NCI-H2107 treated with DMSO at 0.1 percent for 48 hours (cell line): Measurements from ENCODE around the gene LONRF3.
A peak's percentile ranks its signal among the peaks of the same experiment; 100 is the strongest.

Experiments
- DNase-seq: peaks from one replicate; lab custom pipeline; 2025; ENCODE audit not compliant: unreplicated experiment; lab: John Stamatoyannopoulos, UW

The LONRF3 gene

DNA sequence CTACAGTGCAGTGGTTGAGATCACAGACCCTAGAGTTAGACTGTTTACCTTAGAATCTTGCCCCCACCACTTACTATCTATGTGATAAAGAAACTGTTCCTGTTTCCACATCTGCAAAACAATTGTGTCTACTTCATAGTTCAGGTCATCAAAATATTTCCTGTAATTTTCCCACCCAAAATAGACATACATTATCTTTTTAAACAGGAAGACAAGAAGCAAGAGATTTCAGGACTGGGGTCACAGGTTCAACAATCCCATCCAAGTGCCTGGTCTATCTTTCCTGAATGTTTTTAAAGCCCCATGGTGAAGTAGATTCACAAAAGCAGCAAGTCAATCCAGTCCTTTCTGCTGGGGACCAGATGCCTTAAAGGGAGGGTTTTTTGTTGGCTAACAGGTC, 56.6 kb downstream of the LONRF3 start:
- DNase-seq, result no peak

DNA sequence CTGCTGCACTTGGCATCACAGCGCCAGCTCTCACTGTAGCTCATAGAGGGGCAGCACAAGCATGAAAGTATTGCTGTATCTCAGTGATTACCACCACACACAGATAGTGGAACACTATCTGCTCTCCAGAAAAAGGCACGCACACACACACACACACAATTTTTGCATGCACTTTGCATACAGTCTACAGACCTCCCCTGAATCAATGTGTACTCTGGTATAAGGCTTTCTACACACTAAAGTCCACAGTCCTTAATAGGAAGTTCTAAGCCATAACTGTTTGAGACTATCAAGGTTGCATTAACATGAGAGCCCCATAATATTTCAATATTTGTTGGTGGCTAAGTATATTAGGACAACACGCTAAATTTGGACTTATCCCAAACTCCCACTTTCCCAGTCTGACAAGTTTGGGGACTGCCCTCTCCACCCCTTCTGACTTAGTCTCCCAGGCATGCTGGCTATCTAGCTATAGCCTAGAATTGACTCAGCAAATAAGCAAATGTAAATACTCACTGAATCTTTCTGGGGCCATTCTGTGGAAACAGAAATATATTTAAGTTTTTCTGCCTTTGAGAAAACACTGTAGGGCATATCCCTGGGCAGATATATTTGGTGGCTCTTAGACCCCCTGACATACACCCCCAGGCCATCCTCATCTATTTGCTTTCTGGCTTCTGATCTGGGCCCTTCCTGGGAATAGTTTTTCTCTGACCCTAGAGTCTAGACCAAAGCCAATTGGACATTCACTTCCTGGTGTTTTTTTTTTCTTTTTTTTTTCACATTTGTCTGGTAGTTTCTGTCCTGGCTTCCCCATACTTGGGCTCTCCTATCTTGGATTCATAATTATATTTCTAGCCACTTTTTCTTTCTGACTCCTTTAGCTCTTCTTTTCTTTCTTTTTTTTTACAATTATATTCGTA, 62.0 kb downstream of the LONRF3 start:
- DNase-seq, result no peak

DNA sequence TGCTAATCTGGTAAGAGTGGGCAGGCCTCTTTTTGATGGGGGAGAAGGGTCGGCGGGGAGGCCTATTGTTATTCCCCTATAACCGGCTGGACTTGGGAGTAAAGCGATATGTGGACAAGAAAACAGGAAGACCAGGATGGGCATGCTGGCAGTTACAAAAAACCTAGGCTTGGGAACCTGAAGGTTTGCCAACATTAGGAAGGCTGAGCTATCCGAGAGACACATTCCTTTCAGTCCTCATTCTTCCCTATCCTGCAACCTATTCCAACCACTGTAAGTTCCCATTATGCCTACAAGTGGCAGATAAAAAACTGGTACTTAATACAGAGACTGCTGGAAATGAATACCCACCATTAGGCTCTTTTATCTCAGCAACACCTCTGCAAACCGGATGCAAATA, 66.0 kb downstream of the LONRF3 start:
- no peak for DNase-seq

DNA sequence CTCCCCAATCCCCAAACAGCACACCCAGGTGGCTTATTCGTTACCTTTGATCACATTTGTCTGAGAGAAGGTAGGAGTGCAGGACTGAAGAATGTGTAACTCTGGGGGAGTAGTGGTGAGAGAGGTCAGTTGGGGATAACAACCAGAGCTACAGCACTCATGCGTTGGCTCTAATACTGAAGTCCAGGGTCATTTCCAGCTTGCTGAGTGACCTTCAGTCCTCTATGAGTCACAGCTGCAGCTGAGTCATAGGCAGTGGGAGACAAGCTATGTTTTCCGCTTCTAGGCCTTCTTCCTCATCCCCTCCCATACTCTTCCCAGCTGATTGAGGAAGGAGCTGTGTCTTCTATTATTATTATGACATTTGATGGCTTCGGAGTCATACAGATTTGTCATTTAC, 66.8 kb downstream of the LONRF3 start:
- DNase-seq, result no peak

DNA sequence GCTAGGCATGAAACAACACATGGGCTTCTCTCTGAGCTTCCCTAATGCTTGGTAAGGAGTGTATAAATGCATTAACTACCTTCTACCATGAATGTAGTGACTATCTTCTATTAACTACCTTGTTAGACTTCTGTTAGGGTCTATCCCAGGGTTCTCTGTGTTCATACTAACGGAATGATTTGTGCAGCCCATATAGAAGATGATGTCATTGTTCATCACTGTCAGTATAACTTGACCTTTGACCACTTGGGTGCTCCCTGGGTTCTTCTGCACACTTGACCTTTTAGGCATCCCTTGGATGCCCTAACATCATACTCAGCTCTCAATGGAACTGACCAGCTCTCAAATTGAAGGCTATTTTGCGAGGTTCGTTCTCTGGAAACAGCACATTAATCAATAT, 67.6 kb downstream of the LONRF3 start:
- no peak for DNase-seq

DNA sequence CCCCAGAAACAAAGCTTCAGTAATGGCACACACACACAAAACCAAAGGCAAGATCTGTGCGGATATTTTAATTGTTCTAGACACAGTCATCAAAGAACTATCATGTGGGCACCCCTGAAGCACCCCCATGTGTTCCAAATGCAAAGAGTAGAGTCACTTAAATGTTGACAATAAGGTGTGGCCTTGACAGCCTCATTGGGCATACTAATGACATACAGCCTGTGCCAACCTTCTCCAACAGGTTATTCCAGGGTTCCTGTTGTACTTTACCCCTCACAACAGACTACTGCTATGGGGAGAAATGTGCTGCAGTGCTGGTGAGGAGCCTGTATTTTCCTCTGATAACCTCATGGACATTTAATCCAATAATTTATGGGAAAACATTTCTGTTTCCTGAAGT, 68.6 kb downstream of the LONRF3 start:
- no peak for DNase-seq

DNA sequence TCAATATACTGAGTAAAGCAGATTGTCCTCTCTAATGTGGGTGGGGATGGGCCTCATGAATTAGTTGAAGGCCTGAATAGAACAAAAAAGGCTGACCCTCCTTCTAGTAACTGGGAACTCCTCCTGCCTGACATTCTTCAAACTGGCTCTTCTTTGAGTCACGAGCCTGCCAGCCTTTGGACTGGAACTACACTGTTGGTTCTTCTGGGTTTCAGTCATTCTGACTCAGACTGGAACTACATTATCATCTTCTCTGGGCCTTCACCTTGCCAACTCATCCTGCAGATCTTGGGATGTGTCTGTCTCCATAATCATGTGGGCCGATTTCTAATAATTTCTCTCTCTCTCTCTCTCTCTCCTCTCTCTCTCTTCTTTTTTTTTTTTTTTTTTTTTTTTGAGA, 71.5 kb downstream of the LONRF3 start:
- DNase-seq, result no peak

DNA sequence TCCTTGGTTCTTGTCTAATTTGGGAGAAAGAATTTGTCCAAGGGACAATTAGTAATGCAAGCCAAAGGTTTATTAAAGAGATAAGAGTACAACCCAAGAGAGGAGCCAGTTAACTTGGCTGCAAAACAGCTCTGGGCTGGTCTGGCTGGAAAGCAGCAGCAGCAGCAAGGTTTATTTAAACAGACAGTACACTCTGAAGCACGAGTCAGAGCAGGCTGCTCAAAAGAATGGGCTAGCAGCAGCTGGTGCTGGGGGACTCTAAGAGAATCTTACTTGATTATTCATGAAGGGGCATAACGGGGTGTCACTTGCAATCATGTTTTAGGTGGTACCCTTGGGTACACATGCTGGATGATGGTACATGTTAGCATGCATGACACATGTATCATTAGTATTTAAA, 81.3 kb downstream of the LONRF3 start:
- DNase-seq, result no peak

DNA sequence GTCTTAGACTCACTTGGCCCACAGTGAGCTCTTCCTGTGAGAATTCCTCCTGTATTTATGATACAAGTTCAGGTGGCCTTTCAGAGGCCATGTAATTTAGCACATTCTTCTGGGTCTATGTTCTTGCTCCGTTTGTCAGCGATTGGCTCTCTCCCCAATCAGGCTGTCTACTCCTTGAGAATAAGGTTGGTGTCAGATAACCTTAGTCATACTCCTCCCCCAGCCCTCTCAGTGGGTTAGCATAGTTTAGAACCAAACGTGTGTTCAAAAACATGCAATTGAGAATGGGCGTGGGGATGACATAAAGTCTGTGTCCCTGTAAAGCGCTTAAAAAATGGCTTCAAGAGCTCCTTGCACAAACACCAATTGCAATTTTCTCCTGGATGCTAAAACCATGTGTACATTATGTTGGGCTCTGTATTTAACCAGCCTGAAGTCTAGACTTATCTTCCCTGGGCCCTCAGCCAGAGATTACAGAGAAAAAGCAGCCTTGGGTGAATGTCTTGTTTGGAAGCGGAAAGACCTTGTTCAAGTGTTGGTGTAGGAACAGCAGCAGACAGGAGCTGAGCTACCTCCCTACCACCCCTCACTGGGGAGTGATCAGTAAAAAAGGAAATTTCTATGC, 88.4 kb downstream of the LONRF3 start:
- DNase-seq, result peak; percentile 40

DNA sequence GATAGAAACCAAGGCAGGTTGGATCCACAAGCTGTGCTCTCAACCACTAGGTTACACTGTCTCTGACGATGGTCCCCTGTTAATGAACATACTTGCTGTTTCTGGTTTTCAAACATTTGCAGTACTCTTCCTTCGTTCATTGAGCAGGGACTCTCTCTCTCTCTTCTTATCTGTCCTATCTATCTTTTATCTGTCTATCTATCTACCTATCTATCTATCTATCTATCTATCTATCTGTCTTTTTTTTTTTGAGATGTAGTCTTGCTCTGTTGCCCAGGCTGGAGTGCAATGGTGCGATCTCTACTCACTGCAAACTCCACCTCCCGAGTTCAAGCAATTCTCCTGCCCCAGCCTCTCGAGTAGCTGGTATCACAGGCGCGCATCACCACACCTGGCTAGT, 89.0 kb downstream of the LONRF3 start:
- DNase-seq, result no peak

DNA sequence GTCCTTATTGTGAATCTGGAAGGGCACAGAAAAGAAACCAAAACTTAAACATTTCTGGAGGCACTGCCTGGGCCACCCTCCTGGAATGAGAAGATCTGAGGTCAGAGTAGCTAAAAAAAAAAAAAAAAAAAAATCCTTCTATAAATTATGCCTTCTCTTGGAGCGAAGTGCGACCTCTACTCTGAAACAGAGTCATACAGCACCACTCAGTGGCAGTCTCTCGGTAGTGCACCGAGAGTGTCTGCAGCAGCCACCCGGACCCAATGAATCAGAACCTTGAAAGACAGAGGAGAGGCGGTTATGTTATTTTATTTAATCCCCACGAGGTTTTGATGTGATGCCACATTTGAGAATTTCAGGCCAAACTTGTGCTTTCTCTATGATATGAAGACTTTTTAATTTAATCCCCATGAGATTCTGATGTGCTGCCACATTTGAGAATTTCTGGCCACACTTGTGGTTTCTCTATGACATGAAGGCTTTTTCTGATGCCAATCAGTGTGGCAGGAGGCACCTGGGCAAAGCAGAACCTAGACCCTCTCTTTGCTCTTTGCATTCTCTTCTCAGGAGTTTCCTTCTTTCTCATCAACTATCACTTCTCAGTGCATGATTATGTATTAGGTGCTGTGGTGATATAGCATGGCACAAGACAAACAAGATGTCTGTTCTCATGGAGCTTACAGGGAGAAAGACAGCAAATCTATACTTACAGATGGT, 92.8 kb downstream of the LONRF3 start:
- DNase-seq, result peak; percentile 8
